A673 (cell line): ENCODE data around the gene NNMT.

Source experiments
- EZH2 ChIP-seq: fragments of 200-600 bp; sonication (generic); IDR thresholded peaks from 2 replicates; pipeline ENCODE4 v1.6.1; 2017; ENCODE audit warnings: borderline replicate concordance, low read depth, mild to moderate bottlenecking, mixed read lengths, antibody characterized with exemption, low read length; ENCODE audit not compliant: poor library complexity, severe bottlenecking
- TF ChIP-seq, protein P1 (sequence below): fragments of 300-800, 200-600 bp; sonication (generic); conservative IDR thresholded peaks from 2 replicates; pipeline ENCODE4 v1.5.1; 2017; ENCODE audit warnings: low read depth, mild to moderate bottlenecking, antibody characterized with exemption, low read length, moderate library complexity, mixed read lengths

DNA sequence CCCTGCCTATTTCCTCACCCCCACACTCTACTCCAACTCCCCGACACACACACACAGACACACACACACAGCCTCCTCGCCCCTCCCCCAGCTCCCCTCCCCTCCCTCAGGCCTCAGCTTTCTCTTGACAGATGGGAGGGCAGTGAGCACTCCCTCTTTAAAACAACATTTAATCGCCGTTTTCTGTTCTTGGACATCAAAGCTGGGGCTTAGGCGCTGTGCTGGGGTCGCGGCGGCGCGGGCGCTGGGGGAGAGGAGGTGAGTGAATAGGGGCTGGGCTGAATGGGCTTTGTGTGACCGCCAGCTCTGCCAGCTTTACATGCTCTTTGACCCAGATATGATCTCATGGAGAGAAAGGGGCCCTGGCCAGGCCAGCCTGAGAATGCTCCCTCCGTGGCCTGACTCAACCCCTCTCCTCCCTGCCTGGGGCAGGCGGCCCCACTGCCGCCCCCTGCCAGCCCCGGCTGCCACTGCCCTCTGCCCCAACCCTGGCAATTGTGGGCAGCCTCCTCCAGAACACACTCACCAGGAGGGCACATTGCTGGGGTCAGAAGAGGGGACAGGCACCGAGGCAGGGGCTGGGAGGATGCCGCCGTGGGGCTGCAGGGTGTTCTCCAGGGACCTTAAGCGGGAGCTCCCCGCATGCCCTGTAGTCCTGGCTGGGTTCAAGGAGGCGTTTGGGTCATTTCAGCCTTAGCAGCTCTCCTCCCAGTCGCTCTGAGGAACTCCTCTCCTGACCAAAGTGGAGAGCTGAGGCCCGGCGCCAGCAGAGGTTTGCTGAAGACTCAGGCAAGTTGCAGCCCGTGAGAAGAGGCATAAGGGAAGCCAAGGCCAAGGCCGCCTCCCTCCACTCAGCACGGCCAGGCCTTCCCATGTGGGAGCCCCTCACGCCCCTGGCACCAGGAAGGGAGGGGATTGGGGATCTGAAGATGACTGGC, 38.3 kb upstream of the NNMT start:
- TF ChIP-seq, protein P1, sequence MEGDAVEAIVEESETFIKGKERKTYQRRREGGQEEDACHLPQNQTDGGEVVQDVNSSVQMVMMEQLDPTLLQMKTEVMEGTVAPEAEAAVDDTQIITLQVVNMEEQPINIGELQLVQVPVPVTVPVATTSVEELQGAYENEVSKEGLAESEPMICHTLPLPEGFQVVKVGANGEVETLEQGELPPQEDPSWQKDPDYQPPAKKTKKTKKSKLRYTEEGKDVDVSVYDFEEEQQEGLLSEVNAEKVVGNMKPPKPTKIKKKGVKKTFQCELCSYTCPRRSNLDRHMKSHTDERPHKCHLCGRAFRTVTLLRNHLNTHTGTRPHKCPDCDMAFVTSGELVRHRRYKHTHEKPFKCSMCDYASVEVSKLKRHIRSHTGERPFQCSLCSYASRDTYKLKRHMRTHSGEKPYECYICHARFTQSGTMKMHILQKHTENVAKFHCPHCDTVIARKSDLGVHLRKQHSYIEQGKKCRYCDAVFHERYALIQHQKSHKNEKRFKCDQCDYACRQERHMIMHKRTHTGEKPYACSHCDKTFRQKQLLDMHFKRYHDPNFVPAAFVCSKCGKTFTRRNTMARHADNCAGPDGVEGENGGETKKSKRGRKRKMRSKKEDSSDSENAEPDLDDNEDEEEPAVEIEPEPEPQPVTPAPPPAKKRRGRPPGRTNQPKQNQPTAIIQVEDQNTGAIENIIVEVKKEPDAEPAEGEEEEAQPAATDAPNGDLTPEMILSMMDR: no peak
- TF ChIP-seq EZH2: no peak
